Osteocyte (in vitro differentiated cells): Measurements from ENCODE around the gene MUC3A. TPM values are rescaled to one million over a fixed set of nuclear protein-coding genes. Genes with fewer than 3 reads are reported as not detected.

Source experiments
- DNase-seq: peaks from one replicate; pipeline ENCODE4 v3.0.0; 2021; ENCODE audit warnings: mixed read lengths; ENCODE audit not compliant: unreplicated experiment; ENCODE audit errors: extremely low spot score
- H3K27ac Mint-ChIP-seq: one replicate; pipeline ENCODE4 v1.8.0; 2021; ENCODE audit warnings: mild to moderate bottlenecking, mixed read lengths; ENCODE audit not compliant: unreplicated experiment
- H3K27me3 Mint-ChIP-seq: one replicate; pipeline ENCODE4 v1.8.0; 2021; ENCODE audit warnings: mixed read lengths; ENCODE audit not compliant: unreplicated experiment
- H3K36me3 Mint-ChIP-seq: one replicate; pipeline ENCODE4 v1.8.0; 2021; ENCODE audit warnings: mixed read lengths; ENCODE audit not compliant: unreplicated experiment
- H3K4me1 Mint-ChIP-seq: one replicate; pipeline ENCODE4 v1.8.0; 2021; ENCODE audit warnings: mixed read lengths; ENCODE audit not compliant: unreplicated experiment
- H3K4me3 Mint-ChIP-seq: one replicate; pipeline ENCODE4 v1.8.0; 2021; ENCODE audit warnings: mild to moderate bottlenecking, moderate library complexity, mixed read lengths; ENCODE audit not compliant: unreplicated experiment
- H3K9me3 Mint-ChIP-seq: one replicate; pipeline ENCODE4 v1.8.0; 2021; ENCODE audit warnings: mixed read lengths; ENCODE audit not compliant: unreplicated experiment
- long read RNA-seq: library from polyadenylated mRNA; unstranded; transcript quantifications from one replicate; pipeline ENCODE4 v2.0.0, GENCODE V29; 2021
- total RNA-seq: library from RNA; stranded (reverse); gene quantifications from 2 replicates; pipeline ENCODE4 v1.2.1, GENCODE V29; 2021
- TF ChIP-seq, protein P1 (sequence below): fragments of 200-600 bp; sonication (generic); IDR thresholded peaks from 2 replicates; pipeline ENCODE4 v1.5.0; 2021; ENCODE audit warnings: antibody characterized with exemption, mild to moderate bottlenecking, moderate library complexity

The MUC3A gene, protein sequence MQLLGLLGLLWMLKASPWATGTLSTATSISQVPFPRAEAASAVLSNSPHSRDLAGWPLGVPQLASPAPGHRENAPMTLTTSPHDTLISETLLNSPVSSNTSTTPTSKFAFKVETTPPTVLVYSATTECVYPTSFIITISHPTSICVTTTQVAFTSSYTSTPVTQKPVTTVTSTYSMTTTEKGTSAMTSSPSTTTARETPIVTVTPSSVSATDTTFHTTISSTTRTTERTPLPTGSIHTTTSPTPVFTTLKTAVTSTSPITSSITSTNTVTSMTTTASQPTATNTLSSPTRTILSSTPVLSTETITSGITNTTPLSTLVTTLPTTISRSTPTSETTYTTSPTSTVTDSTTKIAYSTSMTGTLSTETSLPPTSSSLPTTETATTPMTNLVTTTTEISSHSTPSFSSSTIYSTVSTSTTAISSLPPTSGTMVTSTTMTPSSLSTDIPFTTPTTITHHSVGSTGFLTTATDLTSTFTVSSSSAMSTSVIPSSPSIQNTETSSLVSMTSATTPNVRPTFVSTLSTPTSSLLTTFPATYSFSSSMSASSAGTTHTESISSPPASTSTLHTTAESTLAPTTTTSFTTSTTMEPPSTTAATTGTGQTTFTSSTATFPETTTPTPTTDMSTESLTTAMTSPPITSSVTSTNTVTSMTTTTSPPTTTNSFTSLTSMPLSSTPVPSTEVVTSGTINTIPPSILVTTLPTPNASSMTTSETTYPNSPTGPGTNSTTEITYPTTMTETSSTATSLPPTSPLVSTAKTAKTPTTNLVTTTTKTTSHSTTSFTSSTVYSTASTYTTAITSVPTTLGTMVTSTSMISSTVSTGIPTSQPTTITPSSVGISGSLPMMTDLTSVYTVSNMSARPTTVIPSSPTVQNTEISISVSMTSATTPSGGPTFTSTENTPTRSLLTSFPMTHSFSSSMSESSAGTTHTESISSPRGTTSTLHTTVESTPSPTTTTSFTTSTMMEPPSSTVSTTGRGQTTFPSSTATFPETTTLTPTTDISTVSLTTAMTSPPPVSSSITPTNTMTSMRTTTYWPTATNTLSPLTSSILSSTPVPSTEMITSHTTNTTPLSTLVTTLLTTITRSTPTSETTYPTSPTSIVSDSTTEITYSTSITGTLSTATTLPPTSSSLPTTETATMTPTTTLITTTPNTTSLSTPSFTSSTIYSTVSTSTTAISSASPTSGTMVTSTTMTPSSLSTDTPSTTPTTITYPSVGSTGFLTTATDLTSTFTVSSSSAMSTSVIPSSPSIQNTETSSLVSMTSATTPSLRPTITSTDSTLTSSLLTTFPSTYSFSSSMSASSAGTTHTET (N-terminal part only)
- total RNA-seq = not detected in 2 replicates
- long read RNA-seq = 0 reads

DNA sequence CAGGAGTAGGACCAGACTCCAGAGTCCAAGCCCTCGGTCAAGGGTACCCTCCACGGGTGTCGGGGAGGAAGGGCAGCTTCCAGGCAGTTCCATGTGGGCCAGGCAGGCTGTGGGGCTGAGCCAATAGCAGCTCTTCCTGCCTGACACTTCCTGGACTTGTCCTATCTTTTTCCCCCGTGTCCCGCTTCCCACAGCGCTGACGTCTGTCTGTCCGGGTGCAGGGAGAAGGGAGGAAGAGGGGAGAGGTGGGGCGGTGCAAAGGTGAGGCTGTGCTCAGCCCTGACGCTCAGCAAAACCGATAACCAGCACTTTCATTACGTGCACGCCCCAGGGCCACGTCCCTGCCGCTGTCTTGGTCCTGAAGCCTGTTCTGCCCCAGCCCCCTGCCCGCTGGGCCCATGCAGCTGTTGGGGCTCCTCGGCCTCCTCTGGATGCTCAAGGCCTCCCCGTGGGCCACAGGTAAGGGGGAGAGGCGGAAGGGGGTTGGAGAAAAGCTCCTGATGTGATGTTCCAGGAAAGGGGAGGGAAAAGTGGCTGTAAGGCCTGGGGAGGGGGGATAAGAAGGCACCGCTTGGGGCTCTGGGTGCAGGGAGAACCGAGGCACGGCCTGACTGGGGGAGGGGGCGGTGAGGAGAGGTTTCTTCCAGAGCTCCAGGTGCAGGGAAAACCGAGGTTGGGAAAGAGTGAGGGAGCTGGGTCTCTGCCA lies at the start of gene MUC3A:
Gene MUC3A (plus strand): TSS at position 308 of the 706 bp plus-strand sequence. CDS start 91 bp downstream, at position 399.
- H3K27me3 Mint-ChIP-seq = peaks cover 14% of the 10 kb centered on the region
- no peak within 1 kb of the TSS for H3K27ac Mint-ChIP-seq
- no peaks in the 10 kb centered on the region for H3K4me1 Mint-ChIP-seq
- TF ChIP-seq, protein P1, sequence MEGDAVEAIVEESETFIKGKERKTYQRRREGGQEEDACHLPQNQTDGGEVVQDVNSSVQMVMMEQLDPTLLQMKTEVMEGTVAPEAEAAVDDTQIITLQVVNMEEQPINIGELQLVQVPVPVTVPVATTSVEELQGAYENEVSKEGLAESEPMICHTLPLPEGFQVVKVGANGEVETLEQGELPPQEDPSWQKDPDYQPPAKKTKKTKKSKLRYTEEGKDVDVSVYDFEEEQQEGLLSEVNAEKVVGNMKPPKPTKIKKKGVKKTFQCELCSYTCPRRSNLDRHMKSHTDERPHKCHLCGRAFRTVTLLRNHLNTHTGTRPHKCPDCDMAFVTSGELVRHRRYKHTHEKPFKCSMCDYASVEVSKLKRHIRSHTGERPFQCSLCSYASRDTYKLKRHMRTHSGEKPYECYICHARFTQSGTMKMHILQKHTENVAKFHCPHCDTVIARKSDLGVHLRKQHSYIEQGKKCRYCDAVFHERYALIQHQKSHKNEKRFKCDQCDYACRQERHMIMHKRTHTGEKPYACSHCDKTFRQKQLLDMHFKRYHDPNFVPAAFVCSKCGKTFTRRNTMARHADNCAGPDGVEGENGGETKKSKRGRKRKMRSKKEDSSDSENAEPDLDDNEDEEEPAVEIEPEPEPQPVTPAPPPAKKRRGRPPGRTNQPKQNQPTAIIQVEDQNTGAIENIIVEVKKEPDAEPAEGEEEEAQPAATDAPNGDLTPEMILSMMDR = no peak
- no peak for DNase-seq
- no peaks in the 10 kb centered on the region for H3K9me3 Mint-ChIP-seq
- H3K4me3 Mint-ChIP-seq = no peak within 1 kb of the TSS
- no peaks in the 10 kb centered on the region for H3K36me3 Mint-ChIP-seq

DNA sequence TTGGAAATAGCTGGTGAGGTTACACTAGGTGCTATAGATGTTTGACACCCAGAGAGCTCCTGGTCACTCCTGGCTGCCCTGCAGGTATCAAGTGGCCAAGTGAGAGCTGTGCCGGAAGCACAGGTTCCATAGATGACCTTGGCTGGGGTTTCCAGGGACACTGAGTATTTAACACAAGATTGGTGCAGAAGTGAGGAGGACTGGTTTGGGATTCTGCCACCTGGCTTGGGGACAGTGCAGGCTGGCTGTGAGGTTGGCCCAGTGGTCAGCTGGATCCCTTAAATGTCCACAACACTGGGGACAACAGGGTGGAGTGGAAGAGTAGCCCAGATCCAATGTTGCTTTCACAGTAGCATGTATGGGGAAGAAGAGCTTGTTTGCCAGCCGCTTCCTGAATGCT lies 48.4 kb upstream of the MUC3A start:
- TF ChIP-seq, protein P1 = no peak
- peaks cover 8% of the 10 kb centered on the region for H3K4me1 Mint-ChIP-seq
- peaks cover 33% of the 10 kb centered on the region for H3K27me3 Mint-ChIP-seq
- H3K4me3 Mint-ChIP-seq = no peak overlapping the region
- H3K36me3 Mint-ChIP-seq = no peaks in the 10 kb centered on the region
- H3K27ac Mint-ChIP-seq = no peak overlapping the region
- no peak for DNase-seq
- no peaks in the 10 kb centered on the region for H3K9me3 Mint-ChIP-seq

DNA sequence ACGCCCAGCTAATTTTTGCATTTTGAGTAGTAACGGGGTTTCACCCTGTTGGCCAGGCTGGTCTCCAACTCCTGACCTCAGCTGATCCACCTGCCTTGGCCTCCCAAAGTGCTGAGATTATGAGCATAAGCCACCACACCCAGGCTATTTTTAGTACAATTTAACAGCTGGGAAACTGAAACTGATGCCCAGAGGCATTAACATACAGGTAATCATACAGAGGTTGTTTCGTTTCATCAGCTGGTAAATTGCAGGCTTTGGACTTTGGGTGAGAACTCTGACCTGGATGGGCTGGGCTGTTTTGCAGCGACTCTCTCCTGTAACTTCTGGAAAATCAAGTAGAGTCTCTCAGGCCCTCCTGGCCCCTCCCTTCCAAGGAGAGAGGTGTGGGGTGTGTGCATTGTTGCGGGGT lies 47.4 kb upstream of the MUC3A start:
- TF ChIP-seq, protein P1 = no peak
- Mint-ChIP-seq H3K27ac (no peak overlapping the region), H3K9me3 (no peaks in the 10 kb centered on the region), H3K27me3 (peaks cover 27% of the 10 kb centered on the region), H3K4me3 (no peak overlapping the region), H3K4me1 (peaks cover 3% of the 10 kb centered on the region), H3K36me3 (no peaks in the 10 kb centered on the region)
- DNase-seq = no peak

DNA sequence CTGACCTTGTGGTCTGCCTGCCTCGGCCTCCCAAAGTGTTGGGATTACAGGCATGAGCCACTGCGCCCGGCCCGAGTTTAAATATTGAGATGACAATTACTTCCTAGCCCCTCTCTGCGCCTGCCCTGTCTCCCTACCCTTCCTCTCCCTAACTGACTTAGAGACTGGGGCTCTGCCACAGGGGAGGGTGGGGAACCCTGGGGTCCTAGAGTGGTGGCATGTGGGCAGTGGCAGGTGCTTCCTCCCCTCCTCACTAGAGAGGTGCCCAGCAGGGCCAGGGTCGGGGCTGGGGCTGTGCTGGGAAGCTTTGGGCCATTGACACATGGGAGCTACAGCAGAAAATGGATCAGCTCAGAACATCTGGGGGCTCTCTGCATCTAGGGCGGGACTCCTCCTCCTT lies 46.7 kb upstream of the MUC3A start:
- DNase-seq = no peak
- no peaks in the 10 kb centered on the region for H3K4me1 Mint-ChIP-seq
- H3K4me3 Mint-ChIP-seq = no peak overlapping the region
- no peak overlapping the region for H3K27ac Mint-ChIP-seq
- H3K27me3 Mint-ChIP-seq = peaks cover 24% of the 10 kb centered on the region
- no peaks in the 10 kb centered on the region for H3K9me3 Mint-ChIP-seq
- no peaks in the 10 kb centered on the region for H3K36me3 Mint-ChIP-seq
- TF ChIP-seq, protein P1 = no peak
